ENCODE measurements around the gene SMYD5. TPM values are rescaled to one million over a fixed set of nuclear protein-coding genes. Genes with fewer than 3 reads are reported as not detected.

The SMYD5 gene
- total and polyA plus RNA-seq, 9 of the 15 experiments (the other 6 are each of a cell fraction or from before 2014, with no cell fraction given) = 11.4 to 56.8 (median 32.0) TPM

GRCh38 chr2:73175663-73176204 is 38.3 kb upstream of the SMYD5 start (continued):
- no peak for TF ChIP-seq ATF1 (CRISPR knock-in tag; IDR thresholded peaks at IDR 0.05)
- TF ChIP-seq ATF1 (tag; IDR thresholded peaks at IDR 0.05) = peak; percentile 36; the same call in 1 of the 2 replicates
- no peak for TF ChIP-seq OTX1 (CRISPR knock-in tag; IDR thresholded peaks at IDR 0.05)
- TF ChIP-seq ZKSCAN8 (CRISPR knock-in tag; IDR thresholded peaks at IDR 0.05) = peak; percentile 70; the same call in 1 of the 2 replicates
- TF ChIP-seq NR1H2 (CRISPR knock-in tag; IDR thresholded peaks at IDR 0.05) = no peak
- TF ChIP-seq MYC (IDR thresholded peaks at IDR 0.05; ENCODE audit: low read depth, low read length) = peak; percentile 79
- no peak for TF ChIP-seq MYC (CRISPR knock-in tag; IDR thresholded peaks at IDR 0.05; ENCODE audit: borderline replicate concordance, low read depth)
- TF ChIP-seq MBD2 (IDR thresholded peaks at IDR 0.05; ENCODE audit: borderline replicate concordance, low read depth) = no peak
- TF ChIP-seq ZNF280A (IDR thresholded peaks at IDR 0.05; ENCODE audit: low read depth, partially characterized antibody) = no peak
- TF ChIP-seq TBL1XR1 (IDR thresholded peaks at IDR 0.05; ENCODE audit: low read length in 2 of 2) = peak in 1 of 2 experiments; percentile 8; a peak in 1 of 4 replicates
- no peak for TF ChIP-seq FOXK2 (conservative IDR thresholded peaks at IDR 0.05 in 1 of 2, IDR thresholded peaks at IDR 0.05 in 1 of 2; ENCODE audit: low read depth in 2 of 2)
- no peak for TF ChIP-seq ZNF407 (IDR thresholded peaks at IDR 0.05; ENCODE audit: low read depth)
- TF ChIP-seq RUNX1 (IDR thresholded peaks at IDR 0.05; ENCODE audit: low read depth) = no peak
- no peak for TF ChIP-seq CHD2 (IDR thresholded peaks at IDR 0.05; ENCODE audit: low read depth, low read length)

Measured in K562 (cell line).